Measurements from ENCODE around the gene MECP2.

- TF ChIP-seq SIN3A (IDR thresholded peaks at IDR 0.05; ENCODE audit: borderline replicate concordance, insufficient read depth, low read length) (no peak), REST (IDR thresholded peaks at IDR 0.05; ENCODE audit: insufficient read depth in 1 of 2, low read depth in 2 of 2, low read length in 2 of 2) (no peak), TAF1 (IDR thresholded peaks at IDR 0.05; ENCODE audit: borderline replicate concordance, insufficient read depth, low read length) (no peak), POLR2AphosphoS5 (IDR thresholded peaks at IDR 0.05; ENCODE audit: low read depth, low read length) (no peak), FOXP2 (optimal IDR thresholded peaks at IDR 0.05; ENCODE audit: borderline replicate concordance, extremely low read depth, extremely low read length, insufficient read depth) (no peak)
These were observed 19.1 kb upstream of the MECP2 start for GRCh38 chrX:154116426-154117211.

Measured in PFSK-1 (cell line).